Measurements from ENCODE around the gene NOS1. TPM values are rescaled to one million over a fixed set of nuclear protein-coding genes. Genes with fewer than 3 reads are reported as not detected.

Gene NOS1
- total RNA-seq, 1 experiment from 2014 or later = not detected

GRCh38 chr12:117330441-117331113, 30.8 kb downstream of the NOS1 start:
- H3K9me3 Mint-ChIP-seq (ENCODE audit: unreplicated experiment) = no peaks in the 10 kb centered on the region
- ChIA-PET CTCF (no interaction called here), POLR2A (no interaction called here)
- H3K27me3 Mint-ChIP-seq (ENCODE audit: insufficient read depth, unreplicated experiment) = peaks cover 41% of the 10 kb centered on the region
- Histone ChIP-seq H3K4me1 (no peaks in the 10 kb centered on the region), H3K4me3 (ENCODE audit: low read depth, low read length) (no peak overlapping the region), H3K27me3 (replicated peaks; ENCODE audit: control insufficient read depth, insufficient read depth, low read length) (no peaks in the 10 kb centered on the region; the same call in 1 of the 2 replicates), H3K9me3 (no peaks in the 10 kb centered on the region), H3K36me3 (ENCODE audit: control insufficient read depth, insufficient read depth, low read length) (no peaks in the 10 kb centered on the region)
- H3K36me3 Mint-ChIP-seq (ENCODE audit: insufficient read depth, unreplicated experiment) = no peaks in the 10 kb centered on the region
- BruUV-seq (replicated peaks) = no TSS peak
- H3K4me3 Mint-ChIP-seq (ENCODE audit: unreplicated experiment) = no peak overlapping the region
- intact Hi-C loops (cut with micrococcal nuclease; ENCODE audit: unreplicated experiment) = no loop called here
- H3K4me1 Mint-ChIP-seq (ENCODE audit: low read depth, unreplicated experiment) = no peaks in the 10 kb centered on the region
- DNase-seq = no peak
- no peak overlapping the region for H3K27ac Mint-ChIP-seq (ENCODE audit: unreplicated experiment)
- TF ChIP-seq CTCF (IDR thresholded peaks at IDR 0.05; ENCODE audit: insufficient read depth in 1 of 2, low read depth in 1 of 2, low read length in 1 of 2, severe bottlenecking in 1 of 2, unreplicated experiment in 1 of 2) = no peak

- no TSS peak for BruUV-seq (replicated peaks)
- POLR2A ChIA-PET = no interaction called here
- H3K27me3 Mint-ChIP-seq (ENCODE audit: insufficient read depth, unreplicated experiment) = peaks cover 41% of the 10 kb centered on the region
These were observed 31.7 kb downstream of the NOS1 start for GRCh38 chr12:117329756-117330155.

GRCh38 chr12:117328556-117329100, 32.8 kb downstream of the NOS1 start:
- Histone ChIP-seq H3K4me1 (no peaks in the 10 kb centered on the region), H3K27me3 (replicated peaks; ENCODE audit: control insufficient read depth, insufficient read depth, low read length) (peaks cover 1% of the 10 kb centered on the region; the same call in 1 of the 2 replicates), H3K4me3 (ENCODE audit: low read depth, low read length) (no peak overlapping the region), H3K36me3 (ENCODE audit: control insufficient read depth, insufficient read depth, low read length) (no peaks in the 10 kb centered on the region), H3K9me3 (no peaks in the 10 kb centered on the region)
- no peaks in the 10 kb centered on the region for H3K9me3 Mint-ChIP-seq (ENCODE audit: unreplicated experiment)
- peaks cover 35% of the 10 kb centered on the region for H3K27me3 Mint-ChIP-seq (ENCODE audit: insufficient read depth, unreplicated experiment)
- no peak overlapping the region for H3K27ac Mint-ChIP-seq (ENCODE audit: unreplicated experiment)
- H3K4me3 Mint-ChIP-seq (ENCODE audit: unreplicated experiment) = no peak overlapping the region
- no peaks in the 10 kb centered on the region for H3K36me3 Mint-ChIP-seq (ENCODE audit: insufficient read depth, unreplicated experiment)
- CTCF ChIA-PET = no interaction called here
- no peak for DNase-seq
- POLR2A ChIA-PET = no interaction called here
- no peaks in the 10 kb centered on the region for H3K4me1 Mint-ChIP-seq (ENCODE audit: low read depth, unreplicated experiment)
- no peak for TF ChIP-seq CTCF (IDR thresholded peaks at IDR 0.05; ENCODE audit: insufficient read depth in 1 of 2, low read depth in 1 of 2, low read length in 1 of 2, severe bottlenecking in 1 of 2, unreplicated experiment in 1 of 2)
- intact Hi-C loops (cut with micrococcal nuclease; ENCODE audit: unreplicated experiment) = no loop called here
- no TSS peak for BruUV-seq (replicated peaks)

More at GRCh38 chr12:117329756-117330155, 31.7 kb downstream of the NOS1 start:
- no peak for DNase-seq
- Histone ChIP-seq H3K4me1 (no peaks in the 10 kb centered on the region), H3K36me3 (ENCODE audit: control insufficient read depth, insufficient read depth, low read length) (no peaks in the 10 kb centered on the region), H3K27me3 (replicated peaks; ENCODE audit: control insufficient read depth, insufficient read depth, low read length) (peaks cover 1% of the 10 kb centered on the region; the same call in 1 of the 2 replicates), H3K9me3 (no peaks in the 10 kb centered on the region), H3K4me3 (ENCODE audit: low read depth, low read length) (no peak overlapping the region)
- no peaks in the 10 kb centered on the region for H3K9me3 Mint-ChIP-seq (ENCODE audit: unreplicated experiment)
- CTCF ChIA-PET = no interaction called here
- H3K36me3 Mint-ChIP-seq (ENCODE audit: insufficient read depth, unreplicated experiment) = no peaks in the 10 kb centered on the region
- intact Hi-C loops (cut with micrococcal nuclease; ENCODE audit: unreplicated experiment) = no loop called here
- H3K27ac Mint-ChIP-seq (ENCODE audit: unreplicated experiment) = no peak overlapping the region
- no peak for TF ChIP-seq CTCF (IDR thresholded peaks at IDR 0.05; ENCODE audit: insufficient read depth in 1 of 2, low read depth in 1 of 2, low read length in 1 of 2, severe bottlenecking in 1 of 2, unreplicated experiment in 1 of 2)
- no peaks in the 10 kb centered on the region for H3K4me1 Mint-ChIP-seq (ENCODE audit: low read depth, unreplicated experiment)
- no peak overlapping the region for H3K4me3 Mint-ChIP-seq (ENCODE audit: unreplicated experiment)
